ENCODE data around the gene ATP11A. TPM values are rescaled to one million over a fixed set of nuclear protein-coding genes. Genes with fewer than 3 reads are reported as not detected.

ATP11A gene
- total RNA-seq, 1 donor from 2014 or later: 6.1 TPM

GRCh38 chr13:112716461-112716820 is 26.6 kb downstream of the ATP11A start:
- H3K36me3 ChIP-seq (ENCODE audit: control insufficient read depth, insufficient read depth, low read length): no peaks in the 10 kb centered on the region
- TF ChIP-seq CTCF (IDR thresholded peaks at IDR 0.05; ENCODE audit: insufficient read depth, low read length, severe bottlenecking): no peak
- no peak overlapping the region for H3K4me3 ChIP-seq (ENCODE audit: low read depth, low read length)
- DNase-seq (ENCODE audit: low read depth): no peak
- H3K27me3 ChIP-seq (ENCODE audit: control insufficient read depth, insufficient read depth, low read length): no peaks in the 10 kb centered on the region
- no peak for FAIRE-seq

- Histone ChIP-seq H3K4me3 (ENCODE audit: low read depth, low read length) (no peak overlapping the region), H3K27me3 (ENCODE audit: control insufficient read depth, insufficient read depth, low read length) (no peaks in the 10 kb centered on the region), H3K36me3 (ENCODE audit: control insufficient read depth, insufficient read depth, low read length) (no peaks in the 10 kb centered on the region)
- no peak for TF ChIP-seq CTCF (IDR thresholded peaks at IDR 0.05; ENCODE audit: insufficient read depth, low read length, severe bottlenecking)
- no peak for DNase-seq (ENCODE audit: low read depth)
- no peak for FAIRE-seq
Measured at GRCh38 chr13:112716841-112717520, 27.1 kb downstream of the ATP11A start.

- Histone ChIP-seq H3K27me3 (ENCODE audit: control insufficient read depth, insufficient read depth, low read length) (no peaks in the 10 kb centered on the region), H3K4me3 (ENCODE audit: low read depth, low read length) (no peak overlapping the region), H3K36me3 (ENCODE audit: control insufficient read depth, insufficient read depth, low read length) (no peaks in the 10 kb centered on the region)
- TF ChIP-seq CTCF (IDR thresholded peaks at IDR 0.05; ENCODE audit: insufficient read depth, low read length, severe bottlenecking): no peak
- DNase-seq (ENCODE audit: low read depth) (no peak), FAIRE-seq (no peak)
Measured at GRCh38 chr13:112718318-112718717, 28.5 kb downstream of the ATP11A start.

GRCh38 chr13:112719016-112719415 is 29.2 kb downstream of the ATP11A start:
- H3K36me3 ChIP-seq (ENCODE audit: control insufficient read depth, insufficient read depth, low read length): no peaks in the 10 kb centered on the region
- FAIRE-seq: no peak
- no peak overlapping the region for H3K4me3 ChIP-seq (ENCODE audit: low read depth, low read length)
- H3K27me3 ChIP-seq (ENCODE audit: control insufficient read depth, insufficient read depth, low read length): no peaks in the 10 kb centered on the region
- peak; percentile 51 for DNase-seq (ENCODE audit: low read depth)
- no peak for TF ChIP-seq CTCF (IDR thresholded peaks at IDR 0.05; ENCODE audit: insufficient read depth, low read length, severe bottlenecking)

GRCh38 chr13:112719556-112719955 is 29.7 kb downstream of the ATP11A start:
- no peak for TF ChIP-seq CTCF (IDR thresholded peaks at IDR 0.05; ENCODE audit: insufficient read depth, low read length, severe bottlenecking)
- DNase-seq (ENCODE audit: low read depth): no peak
- Histone ChIP-seq H3K4me3 (ENCODE audit: low read depth, low read length) (no peak overlapping the region), H3K36me3 (ENCODE audit: control insufficient read depth, insufficient read depth, low read length) (no peaks in the 10 kb centered on the region), H3K27me3 (ENCODE audit: control insufficient read depth, insufficient read depth, low read length) (no peaks in the 10 kb centered on the region)
- FAIRE-seq: no peak

- H3K36me3 ChIP-seq (ENCODE audit: control insufficient read depth, insufficient read depth, low read length): no peaks in the 10 kb centered on the region
- no peak for FAIRE-seq
- H3K27me3 ChIP-seq (ENCODE audit: control insufficient read depth, insufficient read depth, low read length): no peaks in the 10 kb centered on the region
- H3K4me3 ChIP-seq (ENCODE audit: low read depth, low read length): no peak overlapping the region
- DNase-seq (ENCODE audit: low read depth): no peak
- no peak for TF ChIP-seq CTCF (IDR thresholded peaks at IDR 0.05; ENCODE audit: insufficient read depth, low read length, severe bottlenecking)
Measured at GRCh38 chr13:112720251-112720650, 30.4 kb downstream of the ATP11A start.
